ENCODE data around the gene ABCC1.
"Not testable (repeated sequence)": the region's sequence is repeated elsewhere in the genome, so short reads cannot be mapped to it uniquely, and the experiment has no call there.

Gene ABCC1

GRCh38 chr16:16189842-16190241 lies 240.4 kb downstream of the ABCC1 start:
- DNase-seq (ENCODE audit: low read depth), result no peak

- no peak for DNase-seq (ENCODE audit: low read depth)
Observed at GRCh38 chr16:16190546-16190945, 241.1 kb downstream of the ABCC1 start.

- not testable (repeated sequence) for DNase-seq (ENCODE audit: low read depth)
Observed at GRCh38 chr16:16190966-16191365, 241.6 kb downstream of the ABCC1 start.

- DNase-seq (ENCODE audit: low read depth), result no peak
Observed at GRCh38 chr16:16191493-16192167, 242.2 kb downstream of the ABCC1 start.

Measured in amniotic epithelial cell (primary cell).